Measurements from ENCODE around the gene SIL1. TPM values are rescaled to one million over a fixed set of nuclear protein-coding genes. Genes with fewer than 3 reads are reported as not detected.
A peak's percentile ranks its signal among the peaks of the same experiment; 100 is the strongest.

The SIL1 gene
- total and polyA plus RNA-seq, 9 of the 15 experiments (the other 6 are each of a cell fraction or from before 2014, with no cell fraction given): 1.3 to 30.5 (median 18.1) TPM

DNA sequence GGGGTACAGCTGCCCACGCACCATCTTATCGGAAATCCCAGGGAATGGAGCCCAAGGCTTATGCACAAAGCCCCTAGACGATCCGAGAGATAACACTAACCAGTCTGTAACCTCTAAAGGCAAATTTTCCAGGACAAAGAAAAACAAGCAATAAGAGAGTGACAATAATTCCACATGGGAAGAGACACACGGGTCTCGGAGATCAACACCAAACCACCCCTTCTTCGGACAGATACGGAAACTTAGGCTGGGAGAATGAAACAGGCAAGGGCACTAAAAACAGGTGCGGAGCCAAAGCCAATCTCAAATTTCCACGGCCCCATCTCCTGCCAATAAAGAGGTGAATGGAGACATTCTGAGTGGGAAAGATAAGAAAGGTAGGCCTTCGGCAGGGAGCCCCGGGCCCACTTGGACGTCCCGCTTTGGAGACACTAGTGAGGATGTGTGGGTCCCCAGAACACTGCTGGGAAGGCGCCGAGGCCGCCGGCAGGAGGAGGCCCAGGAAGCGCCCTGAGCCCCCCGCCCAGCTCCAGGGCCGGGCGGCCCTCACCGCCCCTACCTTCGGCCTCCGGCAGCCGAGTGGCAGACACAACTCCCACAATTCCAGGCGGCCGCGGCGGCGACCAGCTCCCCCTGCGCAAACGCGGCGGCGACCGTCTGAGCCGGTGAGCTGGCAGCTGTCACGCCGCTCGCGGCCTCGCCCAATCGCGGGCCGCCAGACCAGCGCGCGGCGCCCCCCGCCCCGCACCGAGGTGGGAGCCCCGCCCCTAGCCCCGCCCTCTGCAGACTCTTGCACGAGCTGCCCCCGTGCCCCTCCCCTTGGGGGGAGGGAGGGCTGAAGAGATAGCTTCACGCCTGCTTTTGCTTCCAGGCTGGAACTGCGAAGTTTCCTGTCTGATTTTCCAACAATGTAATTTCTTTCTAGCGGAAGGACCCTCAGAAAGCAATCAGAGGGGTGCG is at the start of gene SIL1 (continued):
- TF ChIP-seq MAFF (IDR thresholded peaks at IDR 0.05; ENCODE audit: low read length) (no peak), NCOA4 (IDR thresholded peaks at IDR 0.05; ENCODE audit: partially characterized antibody) (no peak), POLR2AphosphoS5 (IDR thresholded peaks at IDR 0.05; ENCODE audit: control insufficient read depth, insufficient read depth, low read depth, low read length) (peak; percentile 92), EGR1 (conservative IDR thresholded peaks at IDR 0.05) (peak; percentile 77), PHTF2 (CRISPR knock-in tag; IDR thresholded peaks at IDR 0.05) (no peak), BRF1 (IDR thresholded peaks at IDR 0.05; ENCODE audit: borderline replicate concordance, extremely low read depth, insufficient read length) (no peak), MAFG (tag; conservative IDR thresholded peaks at IDR 0.05) (no peak), ETV5 (CRISPR knock-in tag; IDR thresholded peaks at IDR 0.05; ENCODE audit: low read depth) (peak; percentile 43; the same call in 1 of the 2 replicates), NFIC (IDR thresholded peaks at IDR 0.05) (peak; percentile 23; the same call in 1 of the 2 replicates), ZNF584 (CRISPR knock-in tag; IDR thresholded peaks at IDR 0.05; ENCODE audit: low read depth) (peak; percentile 55; the same call in 1 of the 2 replicates), ZNF324 (CRISPR knock-in tag; IDR thresholded peaks at IDR 0.05) (no peak), COPS2 (conservative IDR thresholded peaks at IDR 0.05) (no peak)
- TF ChIP-seq, protein P1, sequence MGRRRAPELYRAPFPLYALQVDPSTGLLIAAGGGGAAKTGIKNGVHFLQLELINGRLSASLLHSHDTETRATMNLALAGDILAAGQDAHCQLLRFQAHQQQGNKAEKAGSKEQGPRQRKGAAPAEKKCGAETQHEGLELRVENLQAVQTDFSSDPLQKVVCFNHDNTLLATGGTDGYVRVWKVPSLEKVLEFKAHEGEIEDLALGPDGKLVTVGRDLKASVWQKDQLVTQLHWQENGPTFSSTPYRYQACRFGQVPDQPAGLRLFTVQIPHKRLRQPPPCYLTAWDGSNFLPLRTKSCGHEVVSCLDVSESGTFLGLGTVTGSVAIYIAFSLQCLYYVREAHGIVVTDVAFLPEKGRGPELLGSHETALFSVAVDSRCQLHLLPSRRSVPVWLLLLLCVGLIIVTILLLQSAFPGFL (CRISPR knock-in tag; IDR thresholded peaks at IDR 0.05): no peak
- TF ChIP-seq, protein P2, sequence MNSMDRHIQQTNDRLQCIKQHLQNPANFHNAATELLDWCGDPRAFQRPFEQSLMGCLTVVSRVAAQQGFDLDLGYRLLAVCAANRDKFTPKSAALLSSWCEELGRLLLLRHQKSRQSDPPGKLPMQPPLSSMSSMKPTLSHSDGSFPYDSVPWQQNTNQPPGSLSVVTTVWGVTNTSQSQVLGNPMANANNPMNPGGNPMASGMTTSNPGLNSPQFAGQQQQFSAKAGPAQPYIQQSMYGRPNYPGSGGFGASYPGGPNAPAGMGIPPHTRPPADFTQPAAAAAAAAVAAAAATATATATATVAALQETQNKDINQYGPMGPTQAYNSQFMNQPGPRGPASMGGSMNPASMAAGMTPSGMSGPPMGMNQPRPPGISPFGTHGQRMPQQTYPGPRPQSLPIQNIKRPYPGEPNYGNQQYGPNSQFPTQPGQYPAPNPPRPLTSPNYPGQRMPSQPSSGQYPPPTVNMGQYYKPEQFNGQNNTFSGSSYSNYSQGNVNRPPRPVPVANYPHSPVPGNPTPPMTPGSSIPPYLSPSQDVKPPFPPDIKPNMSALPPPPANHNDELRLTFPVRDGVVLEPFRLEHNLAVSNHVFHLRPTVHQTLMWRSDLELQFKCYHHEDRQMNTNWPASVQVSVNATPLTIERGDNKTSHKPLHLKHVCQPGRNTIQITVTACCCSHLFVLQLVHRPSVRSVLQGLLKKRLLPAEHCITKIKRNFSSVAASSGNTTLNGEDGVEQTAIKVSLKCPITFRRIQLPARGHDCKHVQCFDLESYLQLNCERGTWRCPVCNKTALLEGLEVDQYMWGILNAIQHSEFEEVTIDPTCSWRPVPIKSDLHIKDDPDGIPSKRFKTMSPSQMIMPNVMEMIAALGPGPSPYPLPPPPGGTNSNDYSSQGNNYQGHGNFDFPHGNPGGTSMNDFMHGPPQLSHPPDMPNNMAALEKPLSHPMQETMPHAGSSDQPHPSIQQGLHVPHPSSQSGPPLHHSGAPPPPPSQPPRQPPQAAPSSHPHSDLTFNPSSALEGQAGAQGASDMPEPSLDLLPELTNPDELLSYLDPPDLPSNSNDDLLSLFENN (IDR thresholded peaks at IDR 0.05; ENCODE audit: low read depth in 2 of 2, low read length in 2 of 2): peak in 1 of 2 experiments; percentile 32; a peak in 1 of 4 replicates
- TF ChIP-seq, protein P3, sequence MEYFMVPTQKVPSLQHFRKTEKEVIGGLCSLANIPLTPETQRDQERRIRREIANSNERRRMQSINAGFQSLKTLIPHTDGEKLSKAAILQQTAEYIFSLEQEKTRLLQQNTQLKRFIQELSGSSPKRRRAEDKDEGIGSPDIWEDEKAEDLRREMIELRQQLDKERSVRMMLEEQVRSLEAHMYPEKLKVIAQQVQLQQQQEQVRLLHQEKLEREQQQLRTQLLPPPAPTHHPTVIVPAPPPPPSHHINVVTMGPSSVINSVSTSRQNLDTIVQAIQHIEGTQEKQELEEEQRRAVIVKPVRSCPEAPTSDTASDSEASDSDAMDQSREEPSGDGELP (CRISPR knock-in tag; IDR thresholded peaks at IDR 0.05; ENCODE audit: borderline replicate concordance): peak; percentile 64
